ENCODE data around the gene DRC3. TPM values are rescaled to one million over a fixed set of nuclear protein-coding genes. Genes with fewer than 3 reads are reported as not detected.

DRC3 gene
- polyA plus RNA-seq, 1 donor from 2014 or later: 1.9 TPM

DNA sequence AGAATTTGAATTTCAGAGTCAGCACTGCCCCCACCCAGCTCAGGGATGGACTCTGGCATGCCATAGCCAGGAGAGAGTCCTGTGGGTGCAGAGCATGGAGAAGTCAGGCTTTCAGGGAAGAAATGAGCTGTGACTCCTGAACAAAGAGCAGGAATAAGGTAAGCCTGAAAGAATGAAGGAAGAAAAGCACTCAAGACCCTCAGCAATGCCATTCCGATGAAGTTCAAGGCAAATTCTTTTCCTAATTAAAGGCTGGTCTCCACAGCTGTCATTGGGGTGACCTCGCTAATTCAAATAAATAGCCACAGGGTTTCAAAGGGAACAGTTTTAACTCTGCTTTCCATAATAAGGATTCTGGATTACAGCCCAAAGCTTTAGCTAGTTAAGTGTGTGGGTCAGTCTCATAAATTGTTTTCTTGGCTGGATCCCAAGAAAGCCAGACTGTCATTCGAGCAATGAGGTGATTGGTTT, 32.2 kb upstream of the DRC3 start:
- H3K27ac ChIP-seq (ENCODE audit: low read length): no peak overlapping the region
- no peaks in the 10 kb centered on the region for H4K20me1 ChIP-seq (ENCODE audit: insufficient read depth)
- no peak overlapping the region for H3K4me2 ChIP-seq (ENCODE audit: low read length)
- H3K9me2 ChIP-seq (ENCODE audit: insufficient read depth, low read length): no peaks in the 10 kb centered on the region
- no peaks in the 10 kb centered on the region for H3K9me3 ChIP-seq (ENCODE audit: low read length)
- no peak overlapping the region for H3K4me3 ChIP-seq (ENCODE audit: low read length)
- peaks cover 13% of the 10 kb centered on the region for H3K79me2 ChIP-seq (replicated peaks; ENCODE audit: insufficient read depth, low read length)
- H3K27me3 ChIP-seq (ENCODE audit: insufficient read depth, low read depth, low read length): no peaks in the 10 kb centered on the region
- no peaks in the 10 kb centered on the region for H3F3A ChIP-seq (ENCODE audit: insufficient read depth, low read length, poor library complexity, severe bottlenecking)
- H2AFZ ChIP-seq (ENCODE audit: low read depth, low read length): no peak overlapping the region
- H3K36me3 ChIP-seq (ENCODE audit: insufficient read depth, low read length): no peaks in the 10 kb centered on the region
- no peak overlapping the region for H3K9ac ChIP-seq (ENCODE audit: low read length)
- TF ChIP-seq, protein P1, sequence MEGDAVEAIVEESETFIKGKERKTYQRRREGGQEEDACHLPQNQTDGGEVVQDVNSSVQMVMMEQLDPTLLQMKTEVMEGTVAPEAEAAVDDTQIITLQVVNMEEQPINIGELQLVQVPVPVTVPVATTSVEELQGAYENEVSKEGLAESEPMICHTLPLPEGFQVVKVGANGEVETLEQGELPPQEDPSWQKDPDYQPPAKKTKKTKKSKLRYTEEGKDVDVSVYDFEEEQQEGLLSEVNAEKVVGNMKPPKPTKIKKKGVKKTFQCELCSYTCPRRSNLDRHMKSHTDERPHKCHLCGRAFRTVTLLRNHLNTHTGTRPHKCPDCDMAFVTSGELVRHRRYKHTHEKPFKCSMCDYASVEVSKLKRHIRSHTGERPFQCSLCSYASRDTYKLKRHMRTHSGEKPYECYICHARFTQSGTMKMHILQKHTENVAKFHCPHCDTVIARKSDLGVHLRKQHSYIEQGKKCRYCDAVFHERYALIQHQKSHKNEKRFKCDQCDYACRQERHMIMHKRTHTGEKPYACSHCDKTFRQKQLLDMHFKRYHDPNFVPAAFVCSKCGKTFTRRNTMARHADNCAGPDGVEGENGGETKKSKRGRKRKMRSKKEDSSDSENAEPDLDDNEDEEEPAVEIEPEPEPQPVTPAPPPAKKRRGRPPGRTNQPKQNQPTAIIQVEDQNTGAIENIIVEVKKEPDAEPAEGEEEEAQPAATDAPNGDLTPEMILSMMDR (IDR thresholded peaks at IDR 0.05; ENCODE audit: poor library complexity, severe bottlenecking): no peak
- TF ChIP-seq EZH2 (IDR thresholded peaks at IDR 0.05; ENCODE audit: borderline replicate concordance, insufficient read depth, low read length, poor library complexity, severe bottlenecking): no peak
- TF ChIP-seq, protein P2, sequence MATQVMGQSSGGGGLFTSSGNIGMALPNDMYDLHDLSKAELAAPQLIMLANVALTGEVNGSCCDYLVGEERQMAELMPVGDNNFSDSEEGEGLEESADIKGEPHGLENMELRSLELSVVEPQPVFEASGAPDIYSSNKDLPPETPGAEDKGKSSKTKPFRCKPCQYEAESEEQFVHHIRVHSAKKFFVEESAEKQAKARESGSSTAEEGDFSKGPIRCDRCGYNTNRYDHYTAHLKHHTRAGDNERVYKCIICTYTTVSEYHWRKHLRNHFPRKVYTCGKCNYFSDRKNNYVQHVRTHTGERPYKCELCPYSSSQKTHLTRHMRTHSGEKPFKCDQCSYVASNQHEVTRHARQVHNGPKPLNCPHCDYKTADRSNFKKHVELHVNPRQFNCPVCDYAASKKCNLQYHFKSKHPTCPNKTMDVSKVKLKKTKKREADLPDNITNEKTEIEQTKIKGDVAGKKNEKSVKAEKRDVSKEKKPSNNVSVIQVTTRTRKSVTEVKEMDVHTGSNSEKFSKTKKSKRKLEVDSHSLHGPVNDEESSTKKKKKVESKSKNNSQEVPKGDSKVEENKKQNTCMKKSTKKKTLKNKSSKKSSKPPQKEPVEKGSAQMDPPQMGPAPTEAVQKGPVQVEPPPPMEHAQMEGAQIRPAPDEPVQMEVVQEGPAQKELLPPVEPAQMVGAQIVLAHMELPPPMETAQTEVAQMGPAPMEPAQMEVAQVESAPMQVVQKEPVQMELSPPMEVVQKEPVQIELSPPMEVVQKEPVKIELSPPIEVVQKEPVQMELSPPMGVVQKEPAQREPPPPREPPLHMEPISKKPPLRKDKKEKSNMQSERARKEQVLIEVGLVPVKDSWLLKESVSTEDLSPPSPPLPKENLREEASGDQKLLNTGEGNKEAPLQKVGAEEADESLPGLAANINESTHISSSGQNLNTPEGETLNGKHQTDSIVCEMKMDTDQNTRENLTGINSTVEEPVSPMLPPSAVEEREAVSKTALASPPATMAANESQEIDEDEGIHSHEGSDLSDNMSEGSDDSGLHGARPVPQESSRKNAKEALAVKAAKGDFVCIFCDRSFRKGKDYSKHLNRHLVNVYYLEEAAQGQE (IDR thresholded peaks at IDR 0.05; ENCODE audit: borderline replicate concordance): no peak
- TF ChIP-seq MXI1 (conservative IDR thresholded peaks at IDR 0.05; ENCODE audit: poor library complexity, severe bottlenecking): no peak

DNA sequence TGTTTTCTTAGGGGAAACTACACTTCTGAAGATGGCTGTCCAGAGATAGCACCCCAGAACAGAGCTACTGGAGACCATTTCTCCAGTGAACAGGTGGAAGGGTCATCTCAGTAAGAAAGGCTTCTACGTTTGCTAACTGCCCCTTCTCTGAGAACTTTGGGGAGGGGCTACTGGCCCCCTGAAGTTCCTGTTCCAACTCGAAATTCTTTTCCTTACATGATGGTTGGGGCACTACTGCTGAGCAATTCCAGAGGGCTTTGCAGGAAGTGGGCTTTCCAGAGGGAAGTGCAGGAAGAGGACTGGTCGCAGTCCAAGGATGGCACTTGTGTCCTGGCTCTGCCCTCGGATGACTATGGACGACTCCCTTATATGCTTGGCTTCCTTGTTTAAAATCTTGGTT, 31.6 kb upstream of the DRC3 start:
- Histone ChIP-seq H3K4me2 (ENCODE audit: low read length) (no peak overlapping the region), H3K9me3 (ENCODE audit: low read length) (no peaks in the 10 kb centered on the region), H3K4me3 (ENCODE audit: low read length) (no peak overlapping the region), H3K27me3 (ENCODE audit: insufficient read depth, low read depth, low read length) (no peaks in the 10 kb centered on the region), H3K9ac (ENCODE audit: low read length) (no peak overlapping the region), H3K27ac (ENCODE audit: low read length) (no peak overlapping the region), H3K79me2 (replicated peaks; ENCODE audit: insufficient read depth, low read length) (peaks cover 13% of the 10 kb centered on the region), H3F3A (ENCODE audit: insufficient read depth, low read length, poor library complexity, severe bottlenecking) (no peaks in the 10 kb centered on the region), H3K36me3 (ENCODE audit: insufficient read depth, low read length) (no peaks in the 10 kb centered on the region), H4K20me1 (ENCODE audit: insufficient read depth) (no peaks in the 10 kb centered on the region), H3K9me2 (ENCODE audit: insufficient read depth, low read length) (no peaks in the 10 kb centered on the region), H2AFZ (ENCODE audit: low read depth, low read length) (no peak overlapping the region)
- TF ChIP-seq POLR2AphosphoS5 (IDR thresholded peaks at IDR 0.05) (no peak), RAD21 (conservative IDR thresholded peaks at IDR 0.05) (no peak), SMC3 (conservative IDR thresholded peaks at IDR 0.05; ENCODE audit: poor library complexity) (no peak), TAF1 (IDR thresholded peaks at IDR 0.05; ENCODE audit: low read depth) (no peak), MXI1 (conservative IDR thresholded peaks at IDR 0.05; ENCODE audit: poor library complexity, severe bottlenecking) (no peak), EP300 (conservative IDR thresholded peaks at IDR 0.05; ENCODE audit: poor library complexity, severe bottlenecking) (no peak), EZH2 (IDR thresholded peaks at IDR 0.05; ENCODE audit: borderline replicate concordance, insufficient read depth, low read length, poor library complexity, severe bottlenecking) (no peak)
- TF ChIP-seq, protein P2 (IDR thresholded peaks at IDR 0.05; ENCODE audit: borderline replicate concordance): no peak
- TF ChIP-seq, protein P1 (IDR thresholded peaks at IDR 0.05; ENCODE audit: poor library complexity, severe bottlenecking): no peak

All from neural cell (in vitro differentiated cells).